H1 (cell line): Measurements from ENCODE around the gene CYP2A6. TPM values are rescaled to one million over a fixed set of nuclear protein-coding genes. Genes with fewer than 3 reads are reported as not detected.
"Not testable (repeated sequence)": the region's sequence is repeated elsewhere in the genome, so short reads cannot be mapped to it uniquely, and the experiment has no call there.

ENCODE experiments used
- CTCF ChIA-PET: fragments of 300-600 bp; sonication (Branson Sonifier 250); formaldehyde crosslinking; loops from one replicate; lab custom pipeline; 2021; ENCODE audit not compliant: partially characterized antibody; lab: Charles Lee
- POLR2A ChIA-PET: fragments of 300-600 bp; sonication (Branson Sonifier 250); formaldehyde crosslinking; loops from one replicate; lab custom pipeline; 2021; ENCODE audit warnings: inconsistent platforms; ENCODE audit not compliant: partially characterized antibody; lab: Charles Lee
- DNase-seq, 2 experiments: peaks; one replicate each; pipeline versions ENCODE4 v3.0.0 to v3.0.0-alpha.2; 2010 to 2022; ENCODE audit warnings: low spot score in 2 of 2, low read depth in 1 of 2, mixed read lengths in 1 of 2
- FAIRE-seq: peaks from 2 replicates; lab custom pipeline; 2011; peaks lifted over from hg19 to GRCh38; lab: Jason Lieb, UNC
- H2AFZ ChIP-seq: 2 replicates; pipeline ENCODE4 v1.8.1; 2012; ENCODE audit warnings: low read length, inconsistent platforms
- H2AK5ac ChIP-seq: 2 replicates; pipeline ENCODE4 v1.6.1; 2013; ENCODE audit warnings: low read depth, low read length
- H2BK120ac ChIP-seq: replicated peaks from 2 replicates; pipeline ENCODE3; 2013; ENCODE audit warnings: low read depth, low read length, inconsistent platforms
- H2BK12ac ChIP-seq: 2 replicates; pipeline ENCODE4 v1.6.1; 2013; ENCODE audit warnings: low read depth, low read length
- H2BK15ac ChIP-seq: 2 replicates; pipeline ENCODE4 v1.6.1; 2013; ENCODE audit warnings: low read length
- H2BK20ac ChIP-seq: 2 replicates; pipeline ENCODE4 v1.6.1; 2013; ENCODE audit warnings: low read length
- H2BK5ac ChIP-seq: 2 replicates; pipeline ENCODE4 v1.6.1; 2013; ENCODE audit warnings: low read depth, low read length
- H3K14ac ChIP-seq: 2 replicates; pipeline ENCODE4 v1.6.1; 2013; ENCODE audit warnings: inconsistent platforms; ENCODE audit not compliant: insufficient read length
- H3K18ac ChIP-seq: 2 replicates; pipeline ENCODE4 v1.6.1; 2013; ENCODE audit warnings: low read length; ENCODE audit errors: extremely low read depth
- H3K23ac ChIP-seq: 2 replicates; pipeline ENCODE4 v1.6.1; 2013; ENCODE audit warnings: inconsistent platforms; ENCODE audit not compliant: insufficient read length
- H3K23me2 ChIP-seq: 2 replicates; pipeline ENCODE4 v1.6.1; 2013; ENCODE audit warnings: low read depth, low read length
- H3K27ac ChIP-seq: 2 replicates; pipeline ENCODE4 v1.6.1; 2011; ENCODE audit warnings: low read depth, low read length, inconsistent platforms
- H3K27me3 ChIP-seq, 4 experiments: replicated peaks in 1 of 4; 1 replicate in 1 of 4; 2 replicates in 3 of 4; pipeline versions ENCODE4 v1.6.1 to v1.8.1; 2011 to 2013; ENCODE audit warnings: low read length in 3 of 4, mild to moderate bottlenecking in 3 of 4, inconsistent platforms in 2 of 4, mixed read lengths in 2 of 4, moderate library complexity in 1 of 4; ENCODE audit not compliant: control insufficient read depth in 3 of 4, insufficient read depth in 3 of 4; ENCODE audit errors: extremely low read depth in 1 of 4
- H3K36me3 ChIP-seq, 4 experiments: 2 replicates each; pipeline versions ENCODE4 v1.6.1 to v1.8.1; 2011 to 2013; ENCODE audit warnings: mild to moderate bottlenecking in 4 of 4, low read length in 3 of 4, moderate library complexity in 2 of 4, control low read depth in 1 of 4, inconsistent platforms in 1 of 4; ENCODE audit not compliant: insufficient read depth in 4 of 4, control insufficient read depth in 2 of 4
- H3K4ac ChIP-seq: replicated peaks from 2 replicates; pipeline ENCODE3; 2013; ENCODE audit warnings: low read length, low read depth, mixed read lengths, inconsistent platforms; ENCODE audit not compliant: insufficient read length
- H3K4me1 ChIP-seq, 4 experiments: replicated peaks in 1 of 4; 1 replicate in 1 of 4; 2 replicates in 3 of 4; pipeline versions ENCODE4 v1.6.1 to v1.8.1; 2011 to 2013; ENCODE audit warnings: low read length in 3 of 4, inconsistent platforms in 2 of 4, mixed read lengths in 1 of 4; ENCODE audit not compliant: insufficient read depth in 4 of 4, control insufficient read depth in 3 of 4
- H3K4me2 ChIP-seq, 2 experiments: 2 replicates each; pipeline versions ENCODE4 v1.6.1 to v1.8.1; 2011 to 2013; ENCODE audit warnings: low read depth in 2 of 2, low read length in 2 of 2, control low read depth in 1 of 2, inconsistent platforms in 1 of 2, mild to moderate bottlenecking in 1 of 2; ENCODE audit not compliant: insufficient read depth in 1 of 2
- H3K4me3 ChIP-seq, 4 experiments: fragments of 200-600, 300-600 bp in 1 of 4; sonication (generic), shearing (Covaris generic), sonication (Bioruptor Twin) in 1 of 4; 2 replicates each; pipeline versions ENCODE4 v1.5.1 to v1.8.1; 2011 to 2016; ENCODE audit warnings: low read length in 4 of 4, low read depth in 3 of 4, control low read depth in 2 of 4, inconsistent platforms in 2 of 4, mild to moderate bottlenecking in 2 of 4, mixed read lengths in 1 of 4, moderate library complexity in 1 of 4; ENCODE audit not compliant: insufficient read depth in 2 of 4; ENCODE audit errors: extremely low read depth in 1 of 4
- H3K56ac ChIP-seq: replicated peaks from 2 replicates; pipeline ENCODE3; 2013; ENCODE audit warnings: low read depth, mild to moderate bottlenecking, mixed read lengths, low read length, inconsistent platforms; ENCODE audit not compliant: insufficient read length
- H3K79me1 ChIP-seq: 2 replicates; pipeline ENCODE4 v1.6.1; 2013; ENCODE audit warnings: low read depth, low read length, control low read depth
- H3K79me2 ChIP-seq, 2 experiments: 2 replicates each; pipeline versions ENCODE4 v1.6.1 to v1.8.1; 2012 to 2013; ENCODE audit warnings: low read length in 2 of 2, mild to moderate bottlenecking in 2 of 2, inconsistent platforms in 1 of 2; ENCODE audit not compliant: insufficient read depth in 2 of 2, control insufficient read depth in 1 of 2
- H3K9ac ChIP-seq, 4 experiments: replicated peaks in 1 of 4; 1 replicate in 1 of 4; 2 replicates in 3 of 4; pipeline versions ENCODE4 v1.6.1 to v1.8.1; 2011 to 2013; ENCODE audit warnings: low read depth in 3 of 4, low read length in 3 of 4, control low read depth in 2 of 4, mild to moderate bottlenecking in 2 of 4, moderate library complexity in 2 of 4, inconsistent platforms in 1 of 4; ENCODE audit errors: extremely low read depth in 1 of 4
- H3K9me3 ChIP-seq, 2 experiments: 2 replicates each; pipeline versions ENCODE4 v1.6.1 to v1.8.1; 2012 to 2013; ENCODE audit warnings: mild to moderate bottlenecking in 2 of 2, moderate library complexity in 2 of 2, control low read depth in 1 of 2, inconsistent platforms in 1 of 2, low read depth in 1 of 2, low read length in 1 of 2, mixed read lengths in 1 of 2; ENCODE audit not compliant: insufficient read depth in 2 of 2
- H4K20me1 ChIP-seq, 2 experiments: replicated peaks in 1 of 2; 2 replicates each; pipeline versions ENCODE3 to v1.8.1; 2011 to 2013; ENCODE audit warnings: inconsistent platforms in 2 of 2, low read length in 2 of 2, mild to moderate bottlenecking in 1 of 2; ENCODE audit not compliant: insufficient read depth in 2 of 2, control insufficient read depth in 1 of 2
- H4K5ac ChIP-seq: 2 replicates; pipeline ENCODE4 v1.6.1; 2013; ENCODE audit warnings: low read length, low read depth, mixed read lengths, inconsistent platforms; ENCODE audit not compliant: insufficient read length
- H4K8ac ChIP-seq: 2 replicates; pipeline ENCODE4 v1.8.0; 2013; ENCODE audit warnings: mild to moderate bottlenecking, moderate library complexity, low read length, inconsistent platforms; ENCODE audit not compliant: insufficient read depth; ENCODE audit errors: extremely low read depth
- H4K91ac ChIP-seq: replicated peaks from 2 replicates; pipeline ENCODE3; 2013; ENCODE audit warnings: low read length, mixed read lengths, inconsistent platforms; ENCODE audit not compliant: insufficient read length
- WGBS, 2 experiments: shearing (Covaris generic) in 1 of 2; methylation state at CpG; one replicate each; pipeline versions ENCODE4 v1.1.6 to v1.1.7; 2013 to 2015; ENCODE audit warnings: low lambda C conversion rate in 2 of 2, mixed read lengths in 2 of 2, inconsistent platforms in 1 of 2, low coverage in 1 of 2, missing lambda C conversion rate in 1 of 2; ENCODE audit not compliant: insufficient replicate concordance in 2 of 2, insufficient coverage in 1 of 2, insufficient read length in 1 of 2; ENCODE audit errors: extremely low coverage in 1 of 2, missing lambda C conversion rate in 1 of 2; 5-methylcytosine and 5-hydroxymethylcytosine counted together
- polyA plus RNA-seq, 7 experiments: library from polyadenylated mRNA; depleted of rRNA in 3 of 7; stranded (reverse) in 5 of 7; unstranded in 2 of 7; fragments of >200 nt in 5 of 7; fragments of 200-250 nt in 2 of 7; gene quantifications; 1 replicate in 5 of 7; 2 replicates in 1 of 7; 4 replicates in 1 of 7; pipeline versions ENCODE4 v1.2.1 to v1.2.3, GENCODE V29; 2011 to 2013; ENCODE audit warnings: missing spikeins in 2 of 7, mixed read lengths in 2 of 7
- total RNA-seq: library from RNA; stranded (reverse); fragmentation: NEBNext Ultra II Directional; extraction: Animal tissue kit (Norgen Biotek cat#: 25700); gene quantifications from 2 replicates; pipeline ENCODE4 v1.2.1, GENCODE V29; 2021

CYP2A6 gene
- total and polyA plus RNA-seq, 2 of the 8 experiments (the other 6 are each of a cell fraction or from before 2014, with no cell fraction given): 0.33 TPM; not detected in 1

GRCh38 chr19:40830741-40831140, 19.5 kb downstream of the CYP2A6 start:
- not testable (repeated sequence) for H3K4ac ChIP-seq, H4K8ac ChIP-seq, H3K9me3 ChIP-seq, H3K4me1 ChIP-seq, FAIRE-seq, H3K18ac ChIP-seq, H4K91ac ChIP-seq, DNase-seq, H2AK5ac ChIP-seq, H2BK5ac ChIP-seq, H3K9ac ChIP-seq, H3K27me3 ChIP-seq, H3K79me1 ChIP-seq, H3K23me2 ChIP-seq, H4K5ac ChIP-seq, H2BK12ac ChIP-seq, H3K14ac ChIP-seq, H2BK20ac ChIP-seq, H3K4me3 ChIP-seq, H2AFZ ChIP-seq, H3K79me2 ChIP-seq, H3K56ac ChIP-seq, H3K27ac ChIP-seq, H4K20me1 ChIP-seq, H2BK120ac ChIP-seq, H3K4me2 ChIP-seq, H3K36me3 ChIP-seq, H3K23ac ChIP-seq, H2BK15ac ChIP-seq
- ChIA-PET POLR2A (interaction anchor here (1.0 kb wide), 1 partner anchor 401 kb away, joined by 3 read pairs; no protein-coding TSS in a partner anchor), CTCF (interaction anchor here (0.6 kb wide), 1 partner anchor 1570 kb away, joined by 3 read pairs; no protein-coding TSS in a partner anchor)
- WGBS, 2 experiments: 88% methylated on average over 16 of the region's 16 CpGs; no CpG with 5 or more reads in 1 of the 2 experiments
